GM12892 (cell line): Measurements from ENCODE around the gene RMND5A.

Experiments
- POLR2A ChIP-seq: IDR thresholded peaks from 2 replicates; pipeline ENCODE4 v1.6.1; 2011; ENCODE audit warnings: low read depth, low read length, control low read depth
- TAF1 ChIP-seq: IDR thresholded peaks from 2 replicates; pipeline ENCODE4 v1.6.1; 2011; ENCODE audit warnings: low read depth, mild to moderate bottlenecking, control low read depth, low read length, borderline replicate concordance

GRCh38 chr2:86785456-86785855, 65.4 kb downstream of the RMND5A start:
- no peak for TF ChIP-seq TAF1
- no peak for TF ChIP-seq POLR2A
